OCI-LY3 (cell line): ENCODE data around the gene GGTA1.
"Not testable (repeated sequence)": the region's sequence is repeated elsewhere in the genome, so short reads cannot be mapped to it uniquely, and the experiment has no call there.

Experiments
- H2AFZ ChIP-seq: fragments of 200-600, 300-600 bp; shearing (Covaris generic); 2 replicates; pipeline ENCODE4 v1.6.0; 2014; ENCODE audit warnings: antibody characterized with exemption, low read depth, low read length
- H3K27ac ChIP-seq: fragments of 200-600, 300-600 bp; sonication (generic); 2 replicates; pipeline ENCODE4 v1.5.1; 2014; ENCODE audit warnings: mild to moderate bottlenecking, low read length, moderate library complexity, mixed read lengths
- H3K27me3 ChIP-seq: fragments of 200-600, 300-600 bp; sonication (generic); 2 replicates; pipeline ENCODE4 v1.6.1; 2014; ENCODE audit warnings: low read depth, low read length, mixed read lengths
- H3K36me3 ChIP-seq: fragments of 200-600, 300-600 bp; sonication (generic); replicated peaks from 2 replicates; pipeline ENCODE3; 2014; ENCODE audit warnings: low read depth, low read length, mixed read lengths
- H3K4me1 ChIP-seq: fragments of 300-600, 200-600 bp; sonication (generic); 2 replicates; pipeline ENCODE4 v1.6.1; 2014; ENCODE audit warnings: low read length, mixed read lengths
- H3K4me2 ChIP-seq: fragments of 200-600, 300-600 bp; sonication (generic); 2 replicates; pipeline ENCODE4 v1.6.1; 2014; ENCODE audit warnings: low read length, mixed read lengths
- H3K4me3 ChIP-seq: fragments of 300-600, 200-600 bp; sonication (generic); 2 replicates; pipeline ENCODE4 v1.5.1; 2014; ENCODE audit warnings: antibody characterized with exemption, mild to moderate bottlenecking, low read length, moderate library complexity
- H3K79me2 ChIP-seq: fragments of 300-600, 200-600 bp; shearing (Covaris generic); 2 replicates; pipeline ENCODE4 v1.6.1; 2014; ENCODE audit warnings: mild to moderate bottlenecking, low read length, mixed read lengths
- H3K9ac ChIP-seq: fragments of 300-600, 200-600 bp; shearing (Covaris generic); 2 replicates; pipeline ENCODE4 v1.6.0; 2014; ENCODE audit warnings: mild to moderate bottlenecking, low read length, moderate library complexity
- H3K9me3 ChIP-seq: fragments of 200-600, 300-600 bp; shearing (Covaris generic); 2 replicates; pipeline ENCODE4 v1.6.1; 2014; ENCODE audit warnings: low read length, mixed read lengths; ENCODE audit not compliant: insufficient read depth
- H4K20me1 ChIP-seq: fragments of 200-600, 300-600 bp; sonication (generic); 2 replicates; pipeline ENCODE4 v1.6.1; 2016; ENCODE audit warnings: low read length, mixed read lengths; ENCODE audit not compliant: insufficient read depth
- EZH2phosphoT487 ChIP-seq: fragments of 200-600 bp; shearing (Covaris generic); IDR thresholded peaks from 2 replicates; pipeline ENCODE4 v1.6.1; 2018; ENCODE audit warnings: antibody characterized with exemption, mixed run types, low read depth
- TF ChIP-seq, protein P1 (sequence below): fragments of 200-600, 300-600 bp; sonication (generic); IDR thresholded peaks from 2 replicates; pipeline ENCODE4 v1.5.1; 2014; ENCODE audit warnings: antibody characterized with exemption, low read length, low read depth

GGTA1 gene

DNA sequence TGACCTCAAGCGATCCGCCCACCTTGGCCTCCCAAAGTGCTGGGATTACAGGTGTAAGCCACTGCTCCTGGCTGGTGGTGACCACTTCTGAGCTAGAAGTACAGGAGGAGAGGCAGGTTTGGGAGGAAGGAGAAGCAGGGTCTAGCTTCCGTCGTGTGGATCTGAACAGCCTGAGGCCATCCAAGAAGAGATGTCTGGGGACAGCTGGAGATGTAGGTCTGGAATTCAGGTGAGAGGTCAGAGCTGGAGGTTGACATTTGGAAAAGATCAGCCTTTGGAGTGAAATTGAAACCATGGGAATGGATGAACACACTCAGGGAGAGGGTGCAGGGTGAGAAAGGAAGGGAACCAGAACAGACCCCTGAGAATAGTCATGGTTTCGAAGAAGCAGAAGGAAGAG is 33.2 kb upstream of the GGTA1 start:
- H3K79me2 ChIP-seq = no peaks in the 10 kb centered on the region
- H3K9me3 ChIP-seq = no peaks in the 10 kb centered on the region
- no peak overlapping the region for H3K4me2 ChIP-seq
- H3K27me3 ChIP-seq = no peaks in the 10 kb centered on the region; the same call in 1 of the 2 replicates
- no peaks in the 10 kb centered on the region for H4K20me1 ChIP-seq
- H3K4me3 ChIP-seq = no peak overlapping the region
- no peak overlapping the region for H3K9ac ChIP-seq
- no peak overlapping the region for H2AFZ ChIP-seq
- TF ChIP-seq EZH2phosphoT487 = no peak
- TF ChIP-seq, protein P1, sequence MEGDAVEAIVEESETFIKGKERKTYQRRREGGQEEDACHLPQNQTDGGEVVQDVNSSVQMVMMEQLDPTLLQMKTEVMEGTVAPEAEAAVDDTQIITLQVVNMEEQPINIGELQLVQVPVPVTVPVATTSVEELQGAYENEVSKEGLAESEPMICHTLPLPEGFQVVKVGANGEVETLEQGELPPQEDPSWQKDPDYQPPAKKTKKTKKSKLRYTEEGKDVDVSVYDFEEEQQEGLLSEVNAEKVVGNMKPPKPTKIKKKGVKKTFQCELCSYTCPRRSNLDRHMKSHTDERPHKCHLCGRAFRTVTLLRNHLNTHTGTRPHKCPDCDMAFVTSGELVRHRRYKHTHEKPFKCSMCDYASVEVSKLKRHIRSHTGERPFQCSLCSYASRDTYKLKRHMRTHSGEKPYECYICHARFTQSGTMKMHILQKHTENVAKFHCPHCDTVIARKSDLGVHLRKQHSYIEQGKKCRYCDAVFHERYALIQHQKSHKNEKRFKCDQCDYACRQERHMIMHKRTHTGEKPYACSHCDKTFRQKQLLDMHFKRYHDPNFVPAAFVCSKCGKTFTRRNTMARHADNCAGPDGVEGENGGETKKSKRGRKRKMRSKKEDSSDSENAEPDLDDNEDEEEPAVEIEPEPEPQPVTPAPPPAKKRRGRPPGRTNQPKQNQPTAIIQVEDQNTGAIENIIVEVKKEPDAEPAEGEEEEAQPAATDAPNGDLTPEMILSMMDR = no peak
- H3K27ac ChIP-seq = no peak overlapping the region
- H3K4me1 ChIP-seq = no peaks in the 10 kb centered on the region
- no peaks in the 10 kb centered on the region for H3K36me3 ChIP-seq

DNA sequence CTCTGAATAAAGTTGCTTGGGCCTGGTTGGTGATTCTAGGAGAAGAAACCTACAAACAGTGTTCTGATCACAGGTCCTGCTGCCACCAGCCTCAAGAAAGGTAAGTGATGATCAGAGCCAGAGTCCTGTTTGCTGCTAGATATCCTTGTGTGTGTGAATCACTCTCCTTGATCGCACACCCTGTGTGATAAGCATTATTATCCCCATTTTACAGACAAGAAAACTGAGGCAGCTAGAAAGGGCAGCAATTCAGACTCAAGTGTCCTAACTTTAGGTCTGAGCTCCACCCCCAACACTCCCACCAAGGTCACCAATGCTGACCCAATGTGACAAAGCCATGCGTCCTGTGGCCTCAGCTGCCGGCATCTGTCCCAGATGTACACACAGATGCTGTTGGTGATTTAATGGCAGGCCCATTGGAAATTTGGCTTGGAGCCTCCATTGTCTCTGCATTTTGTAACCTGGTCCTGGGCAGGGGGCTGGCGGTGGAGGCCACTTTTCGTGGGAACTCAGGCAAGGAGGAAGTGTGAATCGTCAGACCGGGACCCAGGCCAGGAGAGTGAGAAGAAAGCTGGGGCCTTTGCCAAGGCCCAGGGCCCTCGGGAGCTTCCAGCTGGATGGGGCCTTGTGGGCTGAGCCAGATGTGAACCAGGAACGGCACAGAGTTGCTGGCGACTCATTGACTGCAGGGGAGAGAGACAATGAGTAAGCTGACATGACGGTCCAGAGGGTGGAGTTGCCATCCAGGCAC is 29.8 kb upstream of the GGTA1 start:
- Histone ChIP-seq H3K9ac (no peak overlapping the region), H3K27me3 (peaks cover 6% of the 10 kb centered on the region; the same call in 1 of the 2 replicates), H3K79me2 (no peaks in the 10 kb centered on the region), H3K4me2 (no peak overlapping the region), H2AFZ (no peak overlapping the region), H3K4me1 (no peaks in the 10 kb centered on the region), H4K20me1 (no peaks in the 10 kb centered on the region), H3K9me3 (no peaks in the 10 kb centered on the region), H3K4me3 (no peak overlapping the region), H3K36me3 (no peaks in the 10 kb centered on the region), H3K27ac (no peak overlapping the region)
- TF ChIP-seq, protein P1 = no peak
- no peak for TF ChIP-seq EZH2phosphoT487

- H3K4me3 ChIP-seq = no peak overlapping the region
- peaks cover 6% of the 10 kb centered on the region; the same call in 1 of the 2 replicates for H3K27me3 ChIP-seq
- H3K9ac ChIP-seq = no peak overlapping the region
- no peaks in the 10 kb centered on the region for H3K36me3 ChIP-seq
- no peak overlapping the region for H3K4me2 ChIP-seq
- no peak for TF ChIP-seq EZH2phosphoT487
- TF ChIP-seq, protein P1 = no peak
- H3K79me2 ChIP-seq = no peaks in the 10 kb centered on the region
- H4K20me1 ChIP-seq = no peaks in the 10 kb centered on the region
- H3K27ac ChIP-seq = no peak overlapping the region
- H2AFZ ChIP-seq = no peak overlapping the region
- H3K9me3 ChIP-seq = no peaks in the 10 kb centered on the region
- no peaks in the 10 kb centered on the region for H3K4me1 ChIP-seq
These were observed 29.0 kb upstream of the GGTA1 start for GRCh38 chr9:121528642-121529041.

- Histone ChIP-seq H3K9me3 (no peaks in the 10 kb centered on the region), H3K9ac (no peak overlapping the region), H4K20me1 (no peaks in the 10 kb centered on the region), H3K4me3 (no peak overlapping the region), H3K4me2 (no peak overlapping the region), H3K79me2 (no peaks in the 10 kb centered on the region), H3K36me3 (no peaks in the 10 kb centered on the region), H3K27me3 (peaks cover 6% of the 10 kb centered on the region; the same call in 1 of the 2 replicates), H3K27ac (no peak overlapping the region), H3K4me1 (no peaks in the 10 kb centered on the region), H2AFZ (no peak overlapping the region)
- TF ChIP-seq EZH2phosphoT487 = no peak
- TF ChIP-seq, protein P1 = no peak
These were observed 27.7 kb upstream of the GGTA1 start for GRCh38 chr9:121527371-121527770.

GRCh38 chr9:121519688-121520087 is 20.0 kb upstream of the GGTA1 start:
- H3K79me2 ChIP-seq, H3K27me3 ChIP-seq, H3K4me1 ChIP-seq, H3K4me2 ChIP-seq, H3K9ac ChIP-seq, H3K36me3 ChIP-seq, H4K20me1 ChIP-seq, H3K4me3 ChIP-seq, H2AFZ ChIP-seq, H3K9me3 ChIP-seq, H3K27ac ChIP-seq: not testable (repeated sequence)
